CD4-positive, alpha-beta T cell (primary cell): ENCODE data around the gene LSAMP. TPM values are rescaled to one million over a fixed set of nuclear protein-coding genes. Genes with fewer than 3 reads are reported as not detected.

Experiments
- ATAC-seq: fragments of 200-7000 bp; cut with Tn5 transposase; one replicate; pipeline ENCODE4 v1.10.0; 2022; ENCODE audit warnings: mild to moderate bottlenecking; ENCODE audit not compliant: poor library complexity
- CTCF ChIA-PET: fragments of 350-600 bp; sonication (Branson Sonifier 250); formaldehyde crosslinking; loops from one replicate; lab custom pipeline; 2021; ENCODE audit warnings: antibody characterized with exemption, inconsistent platforms; lab: Charles Lee
- POLR2A ChIA-PET: fragments of 350-600 bp; sonication (Branson Sonifier 250); formaldehyde crosslinking; loops from one replicate; lab custom pipeline; 2021; ENCODE audit warnings: antibody characterized with exemption, inconsistent platforms; lab: Charles Lee
- DNase-seq, 14 experiments: peaks; one replicate each; pipeline ENCODE4 v3.0.0-alpha.2; 2013 to 2020; ENCODE audit warnings: mixed read lengths in 2 of 14
- H3K27ac ChIP-seq, 2 donors: one replicate each; pipeline versions ENCODE4 v1.5.1 to v1.7.0; 2013; ENCODE audit warnings: low read length in 2 of 2, low read depth in 1 of 2, mild to moderate bottlenecking in 1 of 2
- H3K27me3 ChIP-seq, 2 experiments: 1 replicate in 1 of 2; 2 replicates in 1 of 2; pipeline versions ENCODE4 v1.6.1 to v1.7.0; 2013; ENCODE audit warnings: low read length in 2 of 2, control low read depth in 1 of 2, mild to moderate bottlenecking in 1 of 2, moderate library complexity in 1 of 2; ENCODE audit not compliant: insufficient read depth in 2 of 2, control insufficient read depth in 1 of 2
- H3K36me3 ChIP-seq: one replicate; pipeline ENCODE4 v1.6.1; 2013; ENCODE audit warnings: low read length, control low read depth; ENCODE audit not compliant: insufficient read depth
- H3K4me1 ChIP-seq: one replicate; pipeline ENCODE4 v1.6.1; 2013; ENCODE audit warnings: low read length, control low read depth; ENCODE audit not compliant: insufficient read depth
- H3K4me3 ChIP-seq: one replicate; pipeline ENCODE4 v1.5.1; 2013; ENCODE audit warnings: mild to moderate bottlenecking, low read length, moderate library complexity
- H3K9me3 ChIP-seq, 2 experiments: 1 replicate in 1 of 2; 2 replicates in 1 of 2; pipeline versions ENCODE4 v1.6.1 to v1.7.0; 2013; ENCODE audit warnings: low read length in 2 of 2, mild to moderate bottlenecking in 2 of 2, control low read depth in 1 of 2, moderate library complexity in 1 of 2; ENCODE audit not compliant: control insufficient read depth in 1 of 2, insufficient read depth in 1 of 2
- H3K27ac Mint-ChIP-seq: one replicate; pipeline ENCODE4 v1.8.0; 2020; ENCODE audit warnings: mixed read lengths
- H3K27me3 Mint-ChIP-seq: one replicate; pipeline ENCODE4 v1.8.0; 2021; ENCODE audit warnings: mixed read lengths
- H3K36me3 Mint-ChIP-seq: one replicate; pipeline ENCODE4 v1.8.0; 2021; ENCODE audit warnings: low read depth, mixed read lengths
- H3K4me1 Mint-ChIP-seq: one replicate; pipeline ENCODE4 v1.8.0; 2021; ENCODE audit warnings: low read depth, mixed read lengths
- H3K4me3 Mint-ChIP-seq: one replicate; pipeline ENCODE4 v1.8.0; 2020; ENCODE audit warnings: mild to moderate bottlenecking, mixed read lengths
- H3K9me3 Mint-ChIP-seq: one replicate; pipeline ENCODE4 v1.8.0; 2020; ENCODE audit warnings: mixed read lengths
- intact Hi-C, 2 experiments: fragments of 100-400 bp; cut with DNase I in 1 of 2; cut with micrococcal nuclease in 1 of 2; formaldehyde crosslinking; loops; one replicate each; pipeline versions ENCODE4 v1.15.1 to v1.9.0; 2023 to 2025; cut with DNase I, micrococcal nuclease
- total RNA-seq, 174 experiments: library from RNA in 2 of 174; stranded (reverse) in 2 of 174; gene quantifications; one replicate each; pipeline ENCODE4 v1.2.3 and lab custom pipeline; 2021 to 2026
- TF ChIP-seq, protein P1 (sequence below): fragments of 200-600 bp; IDR thresholded peaks from one replicate; pipeline ENCODE4 v1.8.0; 2022; ENCODE audit warnings: antibody characterized with exemption, mild to moderate bottlenecking

Gene LSAMP
- total RNA-seq, 2 experiments from 2014 or later, result not detected

DNA sequence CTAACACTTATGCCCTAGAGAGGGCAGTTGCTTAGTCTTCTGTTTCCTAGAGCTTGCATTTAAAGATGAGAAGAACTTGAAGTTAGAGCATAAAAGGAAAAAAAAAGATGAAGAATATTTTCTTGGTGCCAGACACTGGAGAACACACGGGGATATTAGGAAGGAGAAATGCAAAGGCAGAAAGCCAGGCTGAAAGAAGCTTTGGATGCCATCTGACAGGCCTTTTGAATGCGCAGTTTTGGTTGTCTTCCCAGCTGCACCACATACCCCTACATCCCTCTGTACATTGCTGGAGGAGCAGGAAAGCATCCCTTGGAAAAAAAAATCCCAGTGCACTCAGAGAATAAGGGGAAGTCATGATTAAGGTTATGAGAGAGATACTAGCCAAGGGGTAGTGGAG lies 443.1 kb downstream of the LSAMP start:
- intact Hi-C loops, result no loop called here
- Mint-ChIP-seq H3K36me3 (no peaks in the 10 kb centered on the region), H3K27ac (no peak overlapping the region), H3K4me3 (no peak overlapping the region), H3K4me1 (no peaks in the 10 kb centered on the region), H3K9me3 (peaks cover 2% of the 10 kb centered on the region), H3K27me3 (no peaks in the 10 kb centered on the region)
- Histone ChIP-seq H3K27me3 (no peaks in the 10 kb centered on the region), H3K4me3 (no peak overlapping the region), H3K9me3 (no peaks in the 10 kb centered on the region), H3K27ac (no peak overlapping the region), H3K36me3 (no peaks in the 10 kb centered on the region), H3K4me1 (no peaks in the 10 kb centered on the region)
- no peak for DNase-seq
- ChIA-PET CTCF (no interaction called here), POLR2A (no interaction called here)
- TF ChIP-seq, protein P1, sequence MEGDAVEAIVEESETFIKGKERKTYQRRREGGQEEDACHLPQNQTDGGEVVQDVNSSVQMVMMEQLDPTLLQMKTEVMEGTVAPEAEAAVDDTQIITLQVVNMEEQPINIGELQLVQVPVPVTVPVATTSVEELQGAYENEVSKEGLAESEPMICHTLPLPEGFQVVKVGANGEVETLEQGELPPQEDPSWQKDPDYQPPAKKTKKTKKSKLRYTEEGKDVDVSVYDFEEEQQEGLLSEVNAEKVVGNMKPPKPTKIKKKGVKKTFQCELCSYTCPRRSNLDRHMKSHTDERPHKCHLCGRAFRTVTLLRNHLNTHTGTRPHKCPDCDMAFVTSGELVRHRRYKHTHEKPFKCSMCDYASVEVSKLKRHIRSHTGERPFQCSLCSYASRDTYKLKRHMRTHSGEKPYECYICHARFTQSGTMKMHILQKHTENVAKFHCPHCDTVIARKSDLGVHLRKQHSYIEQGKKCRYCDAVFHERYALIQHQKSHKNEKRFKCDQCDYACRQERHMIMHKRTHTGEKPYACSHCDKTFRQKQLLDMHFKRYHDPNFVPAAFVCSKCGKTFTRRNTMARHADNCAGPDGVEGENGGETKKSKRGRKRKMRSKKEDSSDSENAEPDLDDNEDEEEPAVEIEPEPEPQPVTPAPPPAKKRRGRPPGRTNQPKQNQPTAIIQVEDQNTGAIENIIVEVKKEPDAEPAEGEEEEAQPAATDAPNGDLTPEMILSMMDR, result no peak
- ATAC-seq, result no peak

DNA sequence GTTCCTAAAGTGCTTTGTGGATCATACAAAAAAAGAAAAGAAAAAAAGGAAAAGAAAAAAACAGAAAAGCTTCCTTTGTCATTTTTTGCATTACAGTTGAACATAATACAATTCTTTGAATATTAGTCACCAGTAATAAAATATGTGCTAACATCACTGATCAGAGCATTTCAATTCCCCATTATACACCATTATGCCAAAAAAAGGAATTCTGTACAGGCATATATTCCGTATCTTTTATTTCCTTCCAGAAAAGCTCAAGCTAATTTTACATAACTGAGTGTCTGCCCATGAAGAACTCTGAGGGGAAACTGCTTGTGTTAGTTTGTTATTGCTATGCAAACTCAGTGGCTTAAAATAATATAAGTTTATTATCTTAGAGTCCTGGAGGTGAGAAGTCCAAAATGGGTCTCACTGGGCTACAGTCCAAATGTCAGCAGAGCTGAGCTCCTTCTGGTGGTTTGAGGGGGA lies 444.1 kb downstream of the LSAMP start:
- no peak for ATAC-seq
- Mint-ChIP-seq H3K4me1 (no peaks in the 10 kb centered on the region), H3K36me3 (no peaks in the 10 kb centered on the region), H3K27ac (no peak overlapping the region), H3K4me3 (no peak overlapping the region), H3K9me3 (peaks cover 3% of the 10 kb centered on the region), H3K27me3 (no peaks in the 10 kb centered on the region)
- intact Hi-C loops, result no loop called here
- H3K4me1 ChIP-seq, result no peaks in the 10 kb centered on the region
- TF ChIP-seq, protein P1, result no peak
- ChIA-PET CTCF (no interaction called here), POLR2A (no interaction called here)
- H3K27me3 ChIP-seq, result no peaks in the 10 kb centered on the region
- DNase-seq, result no peak
- no peaks in the 10 kb centered on the region for H3K9me3 ChIP-seq
- H3K4me3 ChIP-seq, result no peak overlapping the region
- no peaks in the 10 kb centered on the region for H3K36me3 ChIP-seq
- no peak overlapping the region for H3K27ac ChIP-seq

DNA sequence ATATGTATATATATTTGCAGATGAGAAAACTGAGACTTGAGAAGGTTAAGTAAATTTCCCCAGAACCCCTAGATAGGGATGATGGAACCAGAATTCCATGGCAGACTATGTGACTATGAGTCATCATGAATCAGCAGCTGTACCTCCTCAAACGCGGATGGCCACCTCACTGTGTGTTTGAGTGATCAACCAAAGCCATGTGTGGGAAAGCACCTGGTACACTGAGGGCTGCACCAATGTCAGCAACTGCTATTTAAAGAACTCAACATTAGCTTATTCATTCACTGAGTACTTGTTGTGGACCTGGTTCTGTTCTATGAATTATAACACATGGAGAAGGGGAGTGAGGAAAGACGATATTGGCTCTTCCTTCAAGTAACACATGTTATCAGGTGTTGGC lies 445.0 kb downstream of the LSAMP start:
- H3K27me3 Mint-ChIP-seq, result no peaks in the 10 kb centered on the region
- H3K27ac Mint-ChIP-seq, result no peak overlapping the region
- no peaks in the 10 kb centered on the region for H3K4me1 Mint-ChIP-seq
- H3K4me3 ChIP-seq, result no peak overlapping the region
- ChIA-PET POLR2A (no interaction called here), CTCF (no interaction called here)
- no peak overlapping the region for H3K27ac ChIP-seq
- peaks cover 3% of the 10 kb centered on the region for H3K9me3 Mint-ChIP-seq
- DNase-seq (no peak), ATAC-seq (no peak)
- H3K27me3 ChIP-seq, result no peaks in the 10 kb centered on the region
- H3K4me1 ChIP-seq, result no peaks in the 10 kb centered on the region
- H3K9me3 ChIP-seq, result no peaks in the 10 kb centered on the region
- TF ChIP-seq, protein P1, result no peak
- intact Hi-C loops, result no loop called here
- H3K4me3 Mint-ChIP-seq, result no peak overlapping the region
- no peaks in the 10 kb centered on the region for H3K36me3 Mint-ChIP-seq
- H3K36me3 ChIP-seq, result no peaks in the 10 kb centered on the region
